DND-41 (cell line): ENCODE results near the gene AMPD2.

Source experiments
- ATAC-seq: fragments of 200-7000 bp; cut with Tn5 transposase; 3 replicates; pipeline ENCODE4 v1.9.1; 2021; ENCODE audit warnings: low read depth; ENCODE audit not compliant: insufficient read depth
- DNase-seq: peaks from one replicate; pipeline ENCODE4 v3.0.0-alpha.2; 2020
- H2AFZ ChIP-seq: 2 replicates; pipeline ENCODE4 v1.6.0; 2012; ENCODE audit warnings: low read depth, low read length
- H3K27ac ChIP-seq: 2 replicates; pipeline ENCODE4 v1.5.1; 2012; ENCODE audit warnings: low read length, inconsistent platforms
- H3K27me3 ChIP-seq: fragments of 200-600 bp; sonication (generic); 2 replicates; pipeline ENCODE4 v1.6.0; 2012; ENCODE audit warnings: low read length, mild to moderate bottlenecking, inconsistent platforms; ENCODE audit not compliant: insufficient read depth, poor library complexity
- H3K36me3 ChIP-seq: 2 replicates; pipeline ENCODE4 v1.5.1; 2012; ENCODE audit warnings: low read length, inconsistent platforms; ENCODE audit not compliant: insufficient read depth
- H3K4me1 ChIP-seq: 2 replicates; pipeline ENCODE4 v1.5.1; 2012; ENCODE audit warnings: mild to moderate bottlenecking, low read length; ENCODE audit not compliant: insufficient read depth
- H3K4me2 ChIP-seq: 2 replicates; pipeline ENCODE4 v1.6.0; 2012; ENCODE audit warnings: mild to moderate bottlenecking, moderate library complexity, low read length, inconsistent platforms; ENCODE audit not compliant: insufficient read depth
- H3K4me3 ChIP-seq, 2 experiments: fragments of 200-600 bp in 1 of 2; shearing (Covaris generic) in 1 of 2; 2 replicates each; pipeline ENCODE4 v1.5.1; 2012 to 2016; ENCODE audit warnings: inconsistent platforms in 2 of 2, low read length in 2 of 2, mild to moderate bottlenecking in 2 of 2, low read depth in 1 of 2, moderate library complexity in 1 of 2
- H3K79me2 ChIP-seq: 2 replicates; pipeline ENCODE4 v1.6.0; 2012; ENCODE audit warnings: low read length, inconsistent platforms; ENCODE audit not compliant: insufficient read depth
- H3K9ac ChIP-seq: 2 replicates; pipeline ENCODE4 v1.6.0; 2012; ENCODE audit warnings: low read depth, mild to moderate bottlenecking, inconsistent platforms, low read length, moderate library complexity
- H3K9me3 ChIP-seq: 2 replicates; pipeline ENCODE4 v1.5.1; 2012; ENCODE audit warnings: low read length, moderate library complexity, mild to moderate bottlenecking, inconsistent platforms; ENCODE audit not compliant: insufficient read depth, severe bottlenecking
- H4K20me1 ChIP-seq: 2 replicates; pipeline ENCODE4 v1.6.0; 2012; ENCODE audit warnings: low read length; ENCODE audit not compliant: insufficient read depth
- CTCF ChIP-seq: IDR thresholded peaks from 2 replicates; pipeline ENCODE4 v1.5.1; 2012; ENCODE audit warnings: borderline replicate concordance, low read length, moderate library complexity, mild to moderate bottlenecking; ENCODE audit not compliant: poor library complexity, severe bottlenecking; ENCODE audit errors: extremely low read depth
- EZH2 ChIP-seq: IDR thresholded peaks from 3 replicates; pipeline ENCODE4 v1.6.1; 2012; ENCODE audit warnings: borderline replicate concordance, low read depth, mild to moderate bottlenecking, moderate library complexity, low read length, inconsistent platforms; ENCODE audit not compliant: severe bottlenecking

Gene AMPD2

DNA sequence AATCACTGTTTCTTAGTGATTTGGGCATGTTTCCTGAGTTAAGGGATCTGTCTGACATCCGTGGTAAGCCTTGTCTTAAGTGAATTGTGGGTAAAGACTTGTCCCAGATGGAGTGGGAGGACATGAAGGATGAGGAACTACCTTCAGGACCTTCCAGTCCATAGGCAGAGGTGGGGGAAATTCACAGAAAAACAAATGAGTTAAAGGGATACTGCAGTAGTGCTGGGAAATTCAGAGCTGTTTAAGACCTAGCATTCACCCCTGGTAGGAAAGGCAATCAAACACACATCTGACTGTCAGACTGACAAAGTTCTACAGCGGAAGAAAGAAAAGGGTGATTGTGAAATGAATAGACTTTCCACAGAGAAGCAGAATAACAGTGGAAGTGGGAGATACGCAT, 3.2 kb upstream of the AMPD2 start:
- Histone ChIP-seq H3K4me3 (no peak overlapping the region), H3K4me1 (peaks cover 17% of the 10 kb centered on the region), H3K27me3 (peaks cover 5% of the 10 kb centered on the region), H3K79me2 (peaks cover 11% of the 10 kb centered on the region), H3K27ac (no peak overlapping the region), H3K4me2 (no peak overlapping the region), H3K9ac (no peak overlapping the region), H3K36me3 (no peaks in the 10 kb centered on the region), H2AFZ (no peak overlapping the region), H3K9me3 (no peaks in the 10 kb centered on the region), H4K20me1 (0 out of 2 replicates have a peak, but pooled peaks cover 2% of the 10 kb centered on the region)
- DNase-seq (no peak), ATAC-seq (no peak)
- TF ChIP-seq EZH2, result no peak

DNA sequence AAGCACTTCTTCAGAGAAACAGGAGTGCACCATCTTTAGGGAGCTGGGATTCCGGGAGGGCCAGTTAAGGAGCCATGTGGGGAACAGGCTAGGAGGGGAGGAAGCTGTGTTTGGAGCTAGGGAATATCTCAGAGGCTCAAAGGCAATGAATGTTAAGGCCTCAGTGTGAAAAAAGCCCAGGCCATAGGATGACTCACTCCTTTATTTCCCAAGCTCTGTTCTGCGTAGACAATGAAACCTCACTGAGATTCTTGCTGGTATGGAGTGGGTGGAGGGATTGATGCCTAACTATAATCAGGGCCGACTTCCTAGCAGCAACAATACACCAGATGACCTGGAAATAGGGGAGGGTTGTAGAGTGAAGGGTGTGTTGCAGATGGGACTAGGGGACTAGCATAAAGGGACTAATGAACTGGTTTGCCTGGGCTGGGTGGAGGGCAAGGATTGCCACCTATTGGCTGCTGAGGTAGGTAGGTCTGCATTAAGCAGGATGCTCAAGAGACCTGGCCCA, 2.3 kb upstream of the AMPD2 start:
- Histone ChIP-seq H4K20me1 (peaks cover 10% of the 10 kb centered on the region; the same call in 1 of the 2 replicates), H2AFZ (no peak overlapping the region), H3K9ac (no peak overlapping the region), H3K79me2 (peaks cover 21% of the 10 kb centered on the region), H3K4me2 (no peak overlapping the region), H3K9me3 (no peaks in the 10 kb centered on the region), H3K36me3 (no peaks in the 10 kb centered on the region), H3K27me3 (peaks cover 2% of the 10 kb centered on the region), H3K4me1 (peaks cover 26% of the 10 kb centered on the region), H3K4me3 (no peak overlapping the region), H3K27ac (no peak overlapping the region)
- ATAC-seq, result no peak
- TF ChIP-seq EZH2 (no peak), CTCF (no peak)
- DNase-seq, result no peak

- Histone ChIP-seq H4K20me1 (peaks cover 16% of the 10 kb centered on the region; the same call in 1 of the 2 replicates), H3K4me1 (peaks cover 36% of the 10 kb centered on the region), H3K9me3 (no peaks in the 10 kb centered on the region), H3K4me2 (peak overlapping the region; percentile 87), H3K36me3 (no peaks in the 10 kb centered on the region), H3K27ac (peak overlapping the region; percentile 56; the same call in 1 of the 2 replicates), H3K4me3 (peak overlapping the region in 1 of 2 experiments; percentile 75; a peak in 3 of 4 replicates), H3K9ac (peak overlapping the region; percentile 65), H3K79me2 (peaks cover 37% of the 10 kb centered on the region), H2AFZ (peak overlapping the region; percentile 81), H3K27me3 (no peaks in the 10 kb centered on the region)
- TF ChIP-seq EZH2 (no peak), CTCF (no peak)
- ATAC-seq (no peak), DNase-seq (no peak)
These were observed 719 bp upstream of the AMPD2 start for GRCh38 chr1:109618661-109619575.

GRCh38 chr1:109620401-109620791, 759 bp downstream of the AMPD2 start:
- no peaks in the 10 kb centered on the region for H3K36me3 ChIP-seq
- H3K9me3 ChIP-seq, result no peaks in the 10 kb centered on the region
- peaks cover 41% of the 10 kb centered on the region for H3K4me1 ChIP-seq
- H3K79me2 ChIP-seq, result peaks cover 44% of the 10 kb centered on the region
- TF ChIP-seq CTCF (no peak), EZH2 (no peak)
- ATAC-seq (peak; percentile 2; the same call in 2 of the 3 replicates), DNase-seq (peak; percentile 24)
- H3K27ac ChIP-seq, result peak overlapping the region; percentile 70
- H3K9ac ChIP-seq, result peak overlapping the region; percentile 65
- H4K20me1 ChIP-seq, result peaks cover 16% of the 10 kb centered on the region; the same call in 1 of the 2 replicates
- no peaks in the 10 kb centered on the region for H3K27me3 ChIP-seq
- H3K4me2 ChIP-seq, result peak overlapping the region; percentile 87
- peak overlapping the region; percentile 68 to 75 for H3K4me3 ChIP-seq
- peak overlapping the region; percentile 81 for H2AFZ ChIP-seq
